SK-N-MC (cell line): ENCODE data around the gene AK2.

Source experiments
- DNase-seq: peaks from one replicate; pipeline ENCODE4 v3.0.0-alpha.2; 2011; ENCODE audit warnings: low read depth, low spot score
- H3K27ac ChIP-seq: fragments of 200-600 bp; sonication (generic); 2 replicates; pipeline ENCODE4 v1.5.1; 2016; ENCODE audit warnings: mixed run types
- H3K36me3 ChIP-seq: fragments of 200-600 bp; sonication (generic); 2 replicates; pipeline ENCODE4 v1.6.1; 2017; ENCODE audit warnings: antibody characterized with exemption, low read length, mixed read lengths; ENCODE audit not compliant: insufficient read depth
- H3K4me3 ChIP-seq: fragments of 200-600 bp; sonication (generic); 2 replicates; pipeline ENCODE4 v1.5.1; 2016
- H3K9ac ChIP-seq: fragments of 200-600 bp; sonication (generic); 2 replicates; pipeline ENCODE4 v1.8.0; 2017; ENCODE audit warnings: mixed run types, mixed read lengths; ENCODE audit not compliant: insufficient read length
- H3K9me3 ChIP-seq: fragments of 200-600 bp; sonication (generic); 2 replicates; pipeline ENCODE4 v1.6.1; 2017; ENCODE audit warnings: low read depth, mild to moderate bottlenecking, antibody characterized with exemption, low read length, moderate library complexity, mixed read lengths
- EZH2 ChIP-seq: fragments of 200-600 bp; sonication (generic); IDR thresholded peaks from one replicate; pipeline ENCODE4 v1.6.1; 2017; ENCODE audit warnings: antibody characterized with exemption
- FOXP2 ChIP-seq: optimal IDR thresholded peaks from 2 replicates; pipeline ENCODE3; 2011; ENCODE audit warnings: mild to moderate bottlenecking, moderate library complexity; ENCODE audit not compliant: insufficient read depth; ENCODE audit errors: extremely low read length, control extremely low read depth
- POLR2AphosphoS5 ChIP-seq: IDR thresholded peaks from 2 replicates; pipeline ENCODE4 v1.6.1; 2012; ENCODE audit warnings: mild to moderate bottlenecking, low read depth, low read length, borderline replicate concordance

AK2 gene

GRCh38 chr1:32960819-32961355 is 75.8 kb downstream of the AK2 start:
- Histone ChIP-seq H3K9ac (no peak overlapping the region), H3K36me3 (no peaks in the 10 kb centered on the region), H3K27ac (no peak overlapping the region), H3K9me3 (no peaks in the 10 kb centered on the region), H3K4me3 (no peak overlapping the region)
- no peak for DNase-seq
- no peak for TF ChIP-seq FOXP2
- no peak for TF ChIP-seq EZH2
- no peak for TF ChIP-seq POLR2AphosphoS5

- no peaks in the 10 kb centered on the region for H3K9me3 ChIP-seq
- H3K27ac ChIP-seq = no peak overlapping the region
- no peak overlapping the region for H3K9ac ChIP-seq
- TF ChIP-seq FOXP2 = no peak
- TF ChIP-seq POLR2AphosphoS5 = no peak
- TF ChIP-seq EZH2 = no peak
- H3K4me3 ChIP-seq = no peak overlapping the region
- DNase-seq = no peak
- H3K36me3 ChIP-seq = no peaks in the 10 kb centered on the region
Observed at GRCh38 chr1:32960342-32960741, 76.3 kb downstream of the AK2 start.

GRCh38 chr1:32958827-32959226 is 77.9 kb downstream of the AK2 start:
- no peak for DNase-seq
- no peaks in the 10 kb centered on the region for H3K9me3 ChIP-seq
- no peak overlapping the region for H3K27ac ChIP-seq
- TF ChIP-seq EZH2 (no peak), FOXP2 (no peak), POLR2AphosphoS5 (no peak)
- no peak overlapping the region for H3K4me3 ChIP-seq
- H3K9ac ChIP-seq = no peak overlapping the region
- no peaks in the 10 kb centered on the region for H3K36me3 ChIP-seq
